GM20000 (cell line): ENCODE results near the gene PITPNM3.

ENCODE experiments used
- DNase-seq: peaks from one replicate; pipeline ENCODE4 v3.0.0; 2012; ENCODE audit warnings: low spot score
- CTCF ChIP-seq: IDR thresholded peaks from 2 replicates; pipeline ENCODE4 v1.5.1; 2012; ENCODE audit warnings: mild to moderate bottlenecking, control low read depth; ENCODE audit errors: extremely low read depth, missing control alignments

The PITPNM3 gene

DNA sequence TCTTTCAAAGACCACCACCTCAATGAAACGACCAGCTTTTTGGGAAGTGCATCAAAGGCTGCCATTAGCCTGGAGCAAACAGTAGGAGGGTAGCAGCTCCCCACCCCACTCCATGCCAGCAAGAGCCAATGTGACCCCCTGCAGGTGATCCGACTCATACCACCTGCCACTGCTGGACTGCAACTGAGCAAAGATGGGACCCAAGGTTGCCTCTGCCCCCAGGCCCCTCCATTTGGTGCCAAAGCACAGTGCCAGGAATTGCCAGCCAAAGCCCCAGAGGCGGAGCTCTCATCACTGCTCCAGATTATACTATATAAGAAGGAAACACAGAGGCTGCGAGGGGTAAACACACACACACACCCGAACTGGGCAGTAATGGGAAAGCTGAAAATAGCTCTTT, 8.3 kb downstream of the PITPNM3 start:
- no peak for DNase-seq
- no peak for TF ChIP-seq CTCF

DNA sequence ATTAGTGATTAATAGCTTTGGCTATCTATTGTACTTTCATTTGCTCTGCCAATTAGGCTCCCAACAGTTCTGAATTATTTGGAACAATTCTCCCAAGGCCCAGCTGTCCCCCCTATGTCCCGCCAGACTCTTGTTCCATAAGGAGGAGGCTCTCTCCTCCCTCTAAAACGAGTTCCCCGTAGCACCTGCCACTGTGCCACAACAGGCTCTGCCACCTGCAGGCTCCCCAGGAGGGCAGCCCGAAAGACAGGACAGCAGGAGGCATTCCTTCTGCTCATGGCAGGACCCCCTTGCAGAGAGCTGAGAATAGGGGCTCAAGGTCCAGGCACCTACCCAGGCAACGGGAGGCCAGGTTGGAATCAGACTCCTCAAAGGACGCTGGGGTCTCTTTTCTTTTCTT, 9.0 kb downstream of the PITPNM3 start:
- DNase-seq = no peak
- TF ChIP-seq CTCF = no peak

- no peak for DNase-seq
- no peak for TF ChIP-seq CTCF
Observed at GRCh38 chr17:6546069-6546718, 10.2 kb downstream of the PITPNM3 start.

DNA sequence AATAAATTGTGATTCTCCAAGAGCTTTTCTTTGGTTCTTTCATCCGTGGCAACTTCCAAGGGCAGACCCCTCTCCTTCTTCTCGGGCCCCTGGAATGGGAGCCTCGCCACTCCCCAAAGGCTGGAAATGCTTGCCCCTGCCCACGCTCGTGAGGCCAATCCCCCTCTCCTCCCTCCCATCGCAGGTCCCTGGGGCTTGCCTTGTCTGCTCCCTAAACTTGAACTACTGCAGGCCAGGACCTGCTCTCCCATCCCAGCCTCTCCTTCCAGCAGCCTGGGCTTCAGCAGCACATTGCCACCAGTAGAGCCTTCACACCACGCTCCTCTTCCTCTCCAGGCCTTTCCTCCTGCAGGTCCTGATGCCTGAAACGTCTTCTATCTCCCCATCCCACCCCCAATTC, 11.1 kb downstream of the PITPNM3 start:
- DNase-seq = no peak
- no peak for TF ChIP-seq CTCF

GRCh38 chr17:6544011-6544370, 12.4 kb downstream of the PITPNM3 start:
- DNase-seq = no peak
- no peak for TF ChIP-seq CTCF

- no peak for DNase-seq
- TF ChIP-seq CTCF = no peak
Observed at GRCh38 chr17:6543079-6544010, 13.0 kb downstream of the PITPNM3 start.

GRCh38 chr17:6542577-6542976, 13.8 kb downstream of the PITPNM3 start:
- no peak for DNase-seq
- no peak for TF ChIP-seq CTCF
